Smooth muscle cell of the brain vasculature (primary cell): ENCODE results near the gene PPOX.

Experiments used
- DNase-seq: peaks from one replicate; pipeline ENCODE4 v3.0.0-alpha.2; 2012; ENCODE audit warnings: low read depth, low spot score

Gene PPOX

GRCh38 chr1:161165742-161166668, at the start of gene PPOX:
TSS of gene PPOX (plus strand) at chr1:161166426. CDS start at chr1:161166848, 422 bp downstream.
- DNase-seq, result peak; percentile 95

GRCh38 chr1:161117759-161118581, 48.3 kb upstream of the PPOX start, which contains the start of the genes NIT1 and PFDN2:
TSS of gene NIT1 (plus strand) at chr1:161118105. CDS start at chr1:161118177, 72 bp downstream.
TSS of gene PFDN2 (minus strand) at chr1:161118037. CDS start at chr1:161118026, 11 bp downstream.
- peak; percentile 61 for DNase-seq

GRCh38 chr1:161119092-161119903, 46.9 kb upstream of the PPOX start:
- DNase-seq, result no peak

GRCh38 chr1:161121042-161121650, 45.1 kb upstream of the PPOX start:
- no peak for DNase-seq

GRCh38 chr1:161121834-161122233, 44.4 kb upstream of the PPOX start:
- DNase-seq, result no peak

GRCh38 chr1:161122967-161123366, 43.3 kb upstream of the PPOX start:
- no peak for DNase-seq

GRCh38 chr1:161127649-161128048, 38.6 kb upstream of the PPOX start:
- no peak for DNase-seq

GRCh38 chr1:161128591-161129420, 37.4 kb upstream of the PPOX start:
- no peak for DNase-seq

GRCh38 chr1:161130266-161130665, 36.0 kb upstream of the PPOX start:
- DNase-seq, result no peak

GRCh38 chr1:161131523-161132409, 34.5 kb upstream of the PPOX start:
- no peak for DNase-seq

GRCh38 chr1:161132410-161133219, 33.6 kb upstream of the PPOX start, which contains the start of gene DEDD:
TSS of gene DEDD (minus strand) at chr1:161132667. CDS start at chr1:161124462, 8,205 bp downstream.
- DNase-seq, result peak; percentile 90

GRCh38 chr1:161133220-161133740, 32.9 kb upstream of the PPOX start:
- no peak for DNase-seq

GRCh38 chr1:161137881-161138280, 28.3 kb upstream of the PPOX start:
- no peak for DNase-seq

GRCh38 chr1:161138431-161138830, 27.8 kb upstream of the PPOX start:
- DNase-seq, result no peak

GRCh38 chr1:161139766-161140165, 26.5 kb upstream of the PPOX start:
- DNase-seq, result no peak

GRCh38 chr1:161140755-161141400, 25.3 kb upstream of the PPOX start:
- DNase-seq, result no peak

GRCh38 chr1:161145832-161146231, 20.4 kb upstream of the PPOX start:
- no peak for DNase-seq
